Muscle of leg (tissue), 11 donors: Measurements from ENCODE around the gene AMPH. TPM values are rescaled to one million over a fixed set of nuclear protein-coding genes. Genes with fewer than 3 reads are reported as not detected.
A peak's percentile ranks its signal among the peaks of the same experiment; 100 is the strongest.
"Not testable (repeated sequence)": the region's sequence is repeated elsewhere in the genome, so short reads cannot be mapped to it uniquely, and the experiment has no call there.

Experiments
- DNase-seq: peaks from one replicate; pipeline ENCODE4 v3.0.0; 2013
- H3K27ac ChIP-seq: one replicate; pipeline ENCODE4 v1.5.1; 2013; ENCODE audit warnings: mild to moderate bottlenecking, low read length, control low read depth
- H3K27me3 ChIP-seq: one replicate; pipeline ENCODE4 v1.6.1; 2013; ENCODE audit warnings: low read length; ENCODE audit not compliant: control insufficient read depth, insufficient read depth
- H3K36me3 ChIP-seq: one replicate; pipeline ENCODE4 v1.6.1; 2013; ENCODE audit warnings: low read length; ENCODE audit not compliant: control insufficient read depth, insufficient read depth
- H3K4me1 ChIP-seq: one replicate; pipeline ENCODE4 v1.6.1; 2013; ENCODE audit warnings: low read length; ENCODE audit not compliant: control insufficient read depth, insufficient read depth
- H3K4me3 ChIP-seq: one replicate; pipeline ENCODE4 v1.5.1; 2013; ENCODE audit warnings: low read length, control low read depth
- H3K9me3 ChIP-seq: replicated peaks from 2 replicates; pipeline ENCODE4 v1.6.1; 2013; ENCODE audit warnings: low read depth, low read length; ENCODE audit not compliant: control insufficient read depth
- WGBS: methylation state at CpG from one replicate; pipeline ENCODE4 v1.1.5; 2013; ENCODE audit warnings: missing lambda C conversion rate; ENCODE audit not compliant: insufficient coverage; 5-methylcytosine and 5-hydroxymethylcytosine counted together
- polyA plus RNA-seq, 8 donors: library from polyadenylated mRNA; unstranded; fragments of 120-200 nt; gene quantifications; one replicate each; pipeline versions ENCODE4 v1.2.1 to v1.2.3, GENCODE V29; 2013; ENCODE audit warnings: inconsistent platforms in 1 of 8, low replicate concordance in 1 of 8; ENCODE audit not compliant: insufficient read length in 8 of 8, insufficient read depth in 1 of 8
- total RNA-seq: library from RNA; stranded (reverse); fragments of 120-200 nt; gene quantifications from one replicate; pipeline ENCODE4 v1.2.4, GENCODE V29; 2013

AMPH gene
- total and polyA plus RNA-seq, 9 donors: 4.6 to 14.1 (median 7.9) TPM

DNA sequence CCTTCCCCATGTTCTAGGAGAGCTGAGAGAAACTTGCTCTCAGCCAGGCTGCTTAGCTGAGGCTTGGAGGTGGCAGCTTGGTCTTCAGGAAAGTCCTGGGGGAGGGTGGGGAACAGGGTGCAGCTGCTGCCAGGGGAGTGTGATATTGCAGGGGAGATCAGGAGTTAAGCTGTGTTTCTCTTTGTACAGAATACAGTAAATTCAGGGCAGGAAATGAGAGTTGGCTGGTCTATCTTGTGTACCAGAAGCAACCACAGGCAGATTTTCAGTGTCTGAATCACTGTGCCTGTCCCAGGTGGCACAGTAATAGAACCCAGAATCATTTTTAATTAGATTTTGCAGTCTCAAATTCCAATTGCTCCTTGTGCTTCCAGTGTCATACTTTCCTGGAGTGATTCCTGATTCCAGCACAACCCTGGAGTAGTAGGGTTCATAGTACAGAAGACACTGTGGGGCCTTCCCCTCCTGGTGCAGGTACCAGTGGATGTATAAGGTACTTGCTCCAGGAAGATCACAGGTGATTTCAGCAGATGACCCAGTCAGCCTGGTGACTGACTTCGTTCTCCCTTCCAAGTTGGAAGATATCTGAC, 263.8 kb downstream of the AMPH start:
- Histone ChIP-seq H3K27ac (no peak overlapping the region), H3K4me3 (no peak overlapping the region), H3K36me3 (no peaks in the 10 kb centered on the region), H3K9me3 (no peaks in the 10 kb centered on the region), H3K4me1 (peaks cover 5% of the 10 kb centered on the region), H3K27me3 (no peaks in the 10 kb centered on the region)
- WGBS: no CpG with 5 or more reads among the region's 1 CpG
- no peak for DNase-seq

- H3K9me3 ChIP-seq, H3K4me1 ChIP-seq, H3K36me3 ChIP-seq, H3K4me3 ChIP-seq, H3K27me3 ChIP-seq, DNase-seq, H3K27ac ChIP-seq: not testable (repeated sequence)
- no CpG with 5 or more reads among the region's 3 CpGs for WGBS
Observed at GRCh38 chr7:38363379-38363778, 267.8 kb downstream of the AMPH start.

DNA sequence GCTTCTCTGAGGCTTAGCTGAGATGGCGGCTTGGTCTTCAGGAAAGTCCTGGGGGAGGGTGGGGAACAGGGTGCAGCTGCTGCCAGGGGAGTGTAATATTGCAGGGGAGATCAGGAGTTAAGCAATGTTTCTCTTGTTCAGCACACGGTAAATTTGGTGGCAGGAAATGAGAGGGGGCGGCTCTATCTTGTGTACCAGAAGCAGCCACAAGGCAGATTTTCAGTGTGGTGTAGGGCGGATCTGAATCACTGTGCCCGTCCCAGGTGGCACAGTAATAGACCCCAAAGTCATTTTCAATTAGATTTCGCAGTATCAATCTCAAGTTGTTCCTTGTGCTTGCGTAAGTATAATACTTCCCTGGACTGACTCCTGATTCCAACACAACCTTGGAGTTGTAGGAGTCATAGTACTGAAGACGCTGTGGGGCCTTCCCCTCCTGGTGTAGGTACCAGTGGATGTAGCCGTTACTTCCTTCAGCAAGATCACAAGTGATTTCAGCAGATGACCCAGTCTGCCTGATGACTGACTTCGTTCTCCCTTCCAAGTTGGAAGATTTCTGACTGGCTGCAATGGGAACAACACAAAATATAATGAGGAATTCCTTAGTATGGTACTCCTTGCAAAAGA, 268.4 kb downstream of the AMPH start:
- not testable (repeated sequence) for H3K9me3 ChIP-seq, H3K27ac ChIP-seq, DNase-seq, H3K4me1 ChIP-seq, H3K4me3 ChIP-seq, H3K36me3 ChIP-seq, H3K27me3 ChIP-seq
- 88% methylated on average over 2 of the region's 10 CpGs for WGBS

DNA sequence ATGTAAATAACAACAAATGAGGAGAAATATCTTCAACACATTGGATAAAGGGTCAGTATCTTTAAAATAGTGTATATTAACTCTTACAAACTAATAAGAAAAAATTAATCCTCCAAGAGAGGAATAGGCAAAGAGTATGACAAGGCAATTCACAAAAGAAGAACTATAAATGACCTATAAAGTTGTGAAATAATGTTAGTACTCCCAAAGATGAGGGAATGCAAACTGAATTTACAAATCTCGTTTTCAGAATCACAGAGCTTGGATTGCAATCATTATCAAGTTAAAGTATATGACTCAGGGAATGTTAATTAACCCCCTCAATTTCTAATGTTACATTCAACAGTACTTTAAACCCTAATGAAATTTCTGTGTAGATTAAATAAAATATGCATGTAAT, 270.4 kb downstream of the AMPH start:
- no CpG with 5 or more reads among the region's 1 CpG for WGBS
- no peak overlapping the region for H3K27ac ChIP-seq
- DNase-seq: no peak

DNA sequence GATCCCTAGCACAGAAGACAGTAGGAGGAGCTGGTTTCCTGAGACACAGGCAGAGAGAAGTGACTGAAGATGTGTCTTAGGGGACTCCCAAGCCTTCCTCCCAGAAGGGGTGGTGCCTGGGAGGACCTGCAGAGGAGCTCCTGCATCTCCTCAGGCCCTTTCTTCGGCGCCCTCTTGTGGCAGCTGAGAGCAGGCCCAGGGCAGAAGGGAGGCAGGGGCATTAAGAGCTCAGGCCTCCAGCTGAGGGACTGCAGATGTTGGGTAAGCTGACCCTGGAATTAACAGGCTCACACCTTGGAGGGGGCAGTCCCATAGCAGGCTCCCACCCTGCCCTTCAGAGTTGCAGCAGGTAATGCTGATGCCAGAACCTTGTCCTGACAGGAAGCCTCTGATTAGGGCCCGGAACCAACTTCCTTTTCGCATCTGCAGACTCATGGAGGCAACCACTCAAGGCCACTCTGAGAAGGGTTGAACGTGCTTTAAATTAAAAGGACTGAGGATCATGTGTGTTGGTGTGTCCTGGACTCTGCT, 272.0 kb downstream of the AMPH start:
- H3K9me3 ChIP-seq, H3K4me3 ChIP-seq, H3K27me3 ChIP-seq, H3K36me3 ChIP-seq, DNase-seq, H3K27ac ChIP-seq, H3K4me1 ChIP-seq: not testable (repeated sequence)
- no CpG with 5 or more reads among the region's 5 CpGs for WGBS

More for the DNA sequence above, 270.4 kb downstream of the AMPH start:
- Histone ChIP-seq H3K4me3 (no peak overlapping the region), H3K9me3 (no peaks in the 10 kb centered on the region), H3K27me3 (no peaks in the 10 kb centered on the region), H3K36me3 (no peaks in the 10 kb centered on the region), H3K4me1 (no peaks in the 10 kb centered on the region)

- not testable (repeated sequence) for H3K9me3 ChIP-seq, H3K4me3 ChIP-seq, H3K27ac ChIP-seq, H3K4me1 ChIP-seq, H3K27me3 ChIP-seq, H3K36me3 ChIP-seq
- peak; percentile 43 for DNase-seq
- no CpG with 5 or more reads among the region's 6 CpGs for WGBS
Observed at GRCh38 chr7:38358273-38358831, 272.8 kb downstream of the AMPH start.

- WGBS: 38% methylated on average over 4 of the region's 8 CpGs
- not testable (repeated sequence) for H3K9me3 ChIP-seq, H3K27me3 ChIP-seq, H3K4me1 ChIP-seq, DNase-seq, H3K36me3 ChIP-seq, H3K4me3 ChIP-seq, H3K27ac ChIP-seq
Observed at GRCh38 chr7:38354271-38354851, 276.8 kb downstream of the AMPH start.

DNA sequence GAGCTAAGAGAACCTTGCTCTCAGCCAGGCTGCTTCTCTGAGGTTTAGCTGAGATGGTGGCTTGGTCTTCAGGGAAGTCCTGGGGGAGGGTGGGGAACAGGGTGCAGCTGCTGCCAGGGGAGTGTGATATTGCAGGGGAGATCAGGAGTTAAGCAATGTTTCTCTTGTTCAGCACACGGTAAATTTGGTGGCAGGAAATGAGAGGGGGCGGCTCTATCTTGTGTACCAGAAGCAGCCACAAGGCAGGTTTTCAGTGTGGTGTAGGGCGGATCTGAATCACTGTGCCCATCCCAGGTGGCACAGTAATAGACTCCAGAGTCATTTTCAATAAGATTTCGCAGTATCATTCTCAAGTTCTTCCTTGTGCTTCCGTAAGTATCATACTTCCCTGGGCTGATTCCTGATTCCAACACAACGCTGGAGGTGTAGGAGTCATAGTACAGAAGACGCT, 277.7 kb downstream of the AMPH start:
- not testable (repeated sequence) for H3K4me3 ChIP-seq, H3K9me3 ChIP-seq, DNase-seq, H3K4me1 ChIP-seq, H3K27me3 ChIP-seq, H3K36me3 ChIP-seq, H3K27ac ChIP-seq
- WGBS: 40% methylated on average over 2 of the region's 7 CpGs

GRCh38 chr7:38351601-38352000, 279.6 kb downstream of the AMPH start:
- no peak overlapping the region for H3K4me3 ChIP-seq
- no peaks in the 10 kb centered on the region for H3K27me3 ChIP-seq
- no peaks in the 10 kb centered on the region for H3K36me3 ChIP-seq
- WGBS: no CpG with 5 or more reads among the region's 4 CpGs
- no peaks in the 10 kb centered on the region for H3K9me3 ChIP-seq
- H3K4me1 ChIP-seq: no peaks in the 10 kb centered on the region
- no peak for DNase-seq
- H3K27ac ChIP-seq: no peak overlapping the region

- H3K9me3 ChIP-seq, H3K4me3 ChIP-seq, H3K27me3 ChIP-seq, H3K36me3 ChIP-seq, H3K27ac ChIP-seq, DNase-seq, H3K4me1 ChIP-seq: not testable (repeated sequence)
- WGBS: 35% methylated on average over 3 of the region's 3 CpGs
Observed at GRCh38 chr7:38350777-38351176, 280.4 kb downstream of the AMPH start.
